T-helper 2 cell treated with Interferon-gamma antibody and Interleukin-4, amounts not matched to agents 100 ng/mL and 5 ng/mL, for 36 hours (primary cell): ENCODE results near the gene NUDT12. TPM values are rescaled to one million over a fixed set of nuclear protein-coding genes. Genes with fewer than 3 reads are reported as not detected.

Source experiments
- intact Hi-C: fragments of 100-400 bp; cut with micrococcal nuclease; formaldehyde crosslinking; loops from one replicate; pipeline ENCODE4 v1.15.1; 2023
- total RNA-seq: library from RNA; stranded (reverse); gene quantifications from 2 replicates; pipeline ENCODE4 v1.2.3, GENCODE V29; 2022

The NUDT12 gene
- total RNA-seq, 1 donor from 2014 or later, result 1.2 TPM

GRCh38 chr5:103541569-103541968, 21.0 kb downstream of the NUDT12 start:
- intact Hi-C loops, result no loop called here

GRCh38 chr5:103541114-103541513, 21.5 kb downstream of the NUDT12 start:
- intact Hi-C loops, result no loop called here

GRCh38 chr5:103539376-103540330, 22.9 kb downstream of the NUDT12 start:
- intact Hi-C loops, result no loop called here

- intact Hi-C loops, result no loop called here
Observed at GRCh38 chr5:103532086-103532734, 30.4 kb downstream of the NUDT12 start.

GRCh38 chr5:103526164-103526915, 36.2 kb downstream of the NUDT12 start:
- intact Hi-C loops, result no loop called here

- intact Hi-C loops, result no loop called here
Observed at GRCh38 chr5:103525361-103525760, 37.2 kb downstream of the NUDT12 start.

- intact Hi-C loops, result no loop called here
Observed at GRCh38 chr5:103523319-103523718, 39.3 kb downstream of the NUDT12 start.

- intact Hi-C loops, result no loop called here
Observed at GRCh38 chr5:103522586-103522985, 40.0 kb downstream of the NUDT12 start.

- intact Hi-C loops, result no loop called here
Observed at GRCh38 chr5:103519550-103519949, 43.0 kb downstream of the NUDT12 start.

GRCh38 chr5:103514371-103514770, 48.2 kb downstream of the NUDT12 start:
- intact Hi-C loops, result no loop called here

GRCh38 chr5:103513701-103514100, 48.9 kb downstream of the NUDT12 start:
- intact Hi-C loops, result no loop called here

- intact Hi-C loops, result no loop called here
Observed at GRCh38 chr5:103512500-103512899, 50.1 kb downstream of the NUDT12 start.

GRCh38 chr5:103511554-103511885, 51.1 kb downstream of the NUDT12 start:
- intact Hi-C loops, result no loop called here

GRCh38 chr5:103510851-103511553, 51.6 kb downstream of the NUDT12 start:
- intact Hi-C loops, result no loop called here

- intact Hi-C loops, result no loop called here
Observed at GRCh38 chr5:103505581-103506305, 56.8 kb downstream of the NUDT12 start.

GRCh38 chr5:103503066-103503465, 59.5 kb downstream of the NUDT12 start:
- intact Hi-C loops, result no loop called here

GRCh38 chr5:103502662-103503061, 59.9 kb downstream of the NUDT12 start:
- intact Hi-C loops, result no loop called here
